Prostate gland (tissue), 2 donors: ENCODE data around the gene IL19.

ENCODE experiments used
- POLR2A ChIP-seq: fragments of 450-650 bp; IDR thresholded peaks from one replicate; pipeline ENCODE4 v1.6.1; 2016; ENCODE audit warnings: antibody characterized with exemption, mild to moderate bottlenecking
- POLR2AphosphoS5 ChIP-seq: sonication (generic); formaldehyde crosslinking; IDR thresholded peaks from one replicate; pipeline ENCODE4 v1.6.1; 2017; ENCODE audit warnings: antibody characterized with exemption
- TF ChIP-seq, protein P1 (sequence below), 4 experiments: fragments of 200-600 bp in 2 of 4; fragments of 450-650 bp in 2 of 4; sonication (generic) in 2 of 4; IDR thresholded peaks; 1 replicate in 3 of 4; 2 replicates in 1 of 4; pipeline ENCODE4 v1.5.1; 2016 to 2019; ENCODE audit warnings: antibody characterized with exemption in 4 of 4, mild to moderate bottlenecking in 2 of 4, moderate library complexity in 2 of 4

DNA sequence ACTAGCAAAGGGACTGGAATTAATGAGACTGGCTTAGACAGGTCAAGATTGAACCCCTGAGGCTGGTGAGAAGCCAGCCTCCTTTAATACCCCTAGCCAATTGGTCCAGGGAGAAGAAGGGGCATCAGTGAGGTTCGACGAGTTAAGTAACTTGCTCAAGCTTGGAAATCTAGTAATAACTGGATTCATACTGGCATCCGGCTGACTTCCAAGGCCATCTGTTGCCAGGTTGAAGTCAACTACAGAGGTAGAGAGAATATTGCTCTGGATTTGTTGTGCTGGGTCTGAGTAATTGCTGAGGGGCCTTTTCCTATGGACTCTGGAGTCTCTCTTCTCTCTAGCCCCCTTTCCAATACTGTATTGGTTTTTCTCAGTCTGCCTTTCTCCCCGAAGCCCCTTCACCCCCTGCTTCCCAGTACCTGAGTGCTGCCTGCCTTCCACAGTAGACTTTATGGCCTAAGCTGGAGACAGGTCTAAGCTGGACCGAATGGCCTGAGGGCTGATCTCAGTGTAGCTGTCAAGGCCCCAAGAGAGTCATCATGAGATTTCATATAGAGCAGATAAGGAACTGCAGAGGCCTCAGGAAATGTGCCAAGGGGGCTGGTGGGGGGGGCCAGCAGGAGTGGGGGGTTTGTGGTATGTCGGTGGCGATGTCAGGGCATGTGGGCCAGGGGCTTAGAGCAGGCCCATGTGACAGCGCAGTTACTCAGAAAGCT is 42.4 kb upstream of the IL19 start:
- TF ChIP-seq, protein P1, sequence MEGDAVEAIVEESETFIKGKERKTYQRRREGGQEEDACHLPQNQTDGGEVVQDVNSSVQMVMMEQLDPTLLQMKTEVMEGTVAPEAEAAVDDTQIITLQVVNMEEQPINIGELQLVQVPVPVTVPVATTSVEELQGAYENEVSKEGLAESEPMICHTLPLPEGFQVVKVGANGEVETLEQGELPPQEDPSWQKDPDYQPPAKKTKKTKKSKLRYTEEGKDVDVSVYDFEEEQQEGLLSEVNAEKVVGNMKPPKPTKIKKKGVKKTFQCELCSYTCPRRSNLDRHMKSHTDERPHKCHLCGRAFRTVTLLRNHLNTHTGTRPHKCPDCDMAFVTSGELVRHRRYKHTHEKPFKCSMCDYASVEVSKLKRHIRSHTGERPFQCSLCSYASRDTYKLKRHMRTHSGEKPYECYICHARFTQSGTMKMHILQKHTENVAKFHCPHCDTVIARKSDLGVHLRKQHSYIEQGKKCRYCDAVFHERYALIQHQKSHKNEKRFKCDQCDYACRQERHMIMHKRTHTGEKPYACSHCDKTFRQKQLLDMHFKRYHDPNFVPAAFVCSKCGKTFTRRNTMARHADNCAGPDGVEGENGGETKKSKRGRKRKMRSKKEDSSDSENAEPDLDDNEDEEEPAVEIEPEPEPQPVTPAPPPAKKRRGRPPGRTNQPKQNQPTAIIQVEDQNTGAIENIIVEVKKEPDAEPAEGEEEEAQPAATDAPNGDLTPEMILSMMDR (IDR thresholded peaks at IDR 0.05): no peak
- TF ChIP-seq POLR2AphosphoS5 (no peak), POLR2A (no peak)
